ENCODE data around the gene LST1.

The LST1 gene

GRCh38 chr6:31580438-31580740 lies 5.7 kb upstream of the LST1 start:
- H3K27me3 ChIP-seq (ENCODE audit: control insufficient read depth, insufficient read depth, low read length), result no peaks in the 10 kb centered on the region
- H3K9me3 ChIP-seq (ENCODE audit: control insufficient read depth, low read length), result no peaks in the 10 kb centered on the region
- no peaks in the 10 kb centered on the region for H3K36me3 ChIP-seq (ENCODE audit: control insufficient read depth, insufficient read depth, low read length)
- H3K4me3 ChIP-seq (ENCODE audit: low read depth, low read length), result peak overlapping the region; percentile 85
- H3K4me2 ChIP-seq (ENCODE audit: low read length), result peak overlapping the region; percentile 84
- no peak for TF ChIP-seq CTCF (IDR thresholded peaks at IDR 0.05)
- no peaks in the 10 kb centered on the region for H3K4me1 ChIP-seq
- peak overlapping the region; percentile 99 for H2AFZ ChIP-seq
- no peak overlapping the region for H3K9ac ChIP-seq
- no peak overlapping the region for H3K27ac ChIP-seq
- no peaks in the 10 kb centered on the region for H3K79me2 ChIP-seq

GRCh38 chr6:31580807-31581433 lies 5.2 kb upstream of the LST1 start:
- peak; percentile 99 for TF ChIP-seq CTCF (IDR thresholded peaks at IDR 0.05)
- Histone ChIP-seq H3K4me1 (no peaks in the 10 kb centered on the region), H3K9ac (peak overlapping the region; percentile 68), H3K27me3 (ENCODE audit: control insufficient read depth, insufficient read depth, low read length) (no peaks in the 10 kb centered on the region), H3K4me3 (ENCODE audit: low read depth, low read length) (peak overlapping the region; percentile 85), H3K36me3 (ENCODE audit: control insufficient read depth, insufficient read depth, low read length) (no peaks in the 10 kb centered on the region), H3K27ac (peak overlapping the region; percentile 60), H3K79me2 (no peaks in the 10 kb centered on the region), H2AFZ (peak overlapping the region; percentile 99), H3K4me2 (ENCODE audit: low read length) (peak overlapping the region; percentile 84), H3K9me3 (ENCODE audit: control insufficient read depth, low read length) (no peaks in the 10 kb centered on the region)

GRCh38 chr6:31581434-31582229 lies 4.4 kb upstream of the LST1 start:
- Histone ChIP-seq H3K4me1 (no peaks in the 10 kb centered on the region), H3K4me3 (ENCODE audit: low read depth, low read length) (peak overlapping the region; percentile 85), H3K9ac (peak overlapping the region; percentile 68), H2AFZ (peak overlapping the region; percentile 99), H3K27ac (peak overlapping the region; percentile 60), H3K4me2 (ENCODE audit: low read length) (peak overlapping the region; percentile 84), H3K27me3 (ENCODE audit: control insufficient read depth, insufficient read depth, low read length) (no peaks in the 10 kb centered on the region), H3K9me3 (ENCODE audit: control insufficient read depth, low read length) (no peaks in the 10 kb centered on the region), H3K36me3 (ENCODE audit: control insufficient read depth, insufficient read depth, low read length) (no peaks in the 10 kb centered on the region), H3K79me2 (no peaks in the 10 kb centered on the region)
- TF ChIP-seq CTCF (IDR thresholded peaks at IDR 0.05), result no peak

- Histone ChIP-seq H3K9me3 (ENCODE audit: control insufficient read depth, low read length) (no peaks in the 10 kb centered on the region), H3K79me2 (no peaks in the 10 kb centered on the region), H3K4me2 (ENCODE audit: low read length) (peak within 1 kb of the TSS; percentile 84), H3K4me3 (ENCODE audit: low read depth, low read length) (peak within 1 kb of the TSS; percentile 85), H3K27me3 (ENCODE audit: control insufficient read depth, insufficient read depth, low read length) (no peaks in the 10 kb centered on the region), H3K9ac (peak within 1 kb of the TSS; percentile 68), H3K27ac (peak within 1 kb of the TSS; percentile 60), H2AFZ (peak within 1 kb of the TSS; percentile 99), H3K4me1 (no peaks in the 10 kb centered on the region), H3K36me3 (ENCODE audit: control insufficient read depth, insufficient read depth, low read length) (no peaks in the 10 kb centered on the region)
- TF ChIP-seq CTCF (IDR thresholded peaks at IDR 0.05), result no peak
Measured at GRCh38 chr6:31582230-31582643, 3.8 kb upstream of the LST1 start, which contains the start of gene LTB. TSS of gene LTB (minus strand) at chr6:31582424. CDS start at chr6:31582417, 7 bp downstream.
